Neural cell (in vitro differentiated cells): ENCODE data around the gene COX14. TPM values are rescaled to one million over a fixed set of nuclear protein-coding genes. Genes with fewer than 3 reads are reported as not detected.

ENCODE experiments used
- polyA plus RNA-seq: library from polyadenylated mRNA; depleted of rRNA; stranded (reverse); fragments of >200 nt; gene quantifications from 2 replicates; pipeline ENCODE4 v1.2.3, GENCODE V29; 2014

COX14 gene
- polyA plus RNA-seq, 1 donor from 2014 or later, result 79.3 TPM

Other genes starting within 250 kb of the COX14 start
- gene FAIM2, start 208.3 kb upstream of the COX14 start, polyA plus RNA-seq, result 4.0 and 5.3 TPM in 2 replicates
- not detected in 2 replicates for gene AQP2, start 161.5 kb upstream of the COX14 start, polyA plus RNA-seq
- not detected in 2 replicates for gene AQP5, start 150.4 kb upstream of the COX14 start, polyA plus RNA-seq
- not detected in 2 replicates for gene AQP6, start 139.3 kb upstream of the COX14 start, polyA plus RNA-seq
- 16.2 and 18.3 TPM in 2 replicates for gene RACGAP1, start 86.7 kb upstream of the COX14 start, polyA plus RNA-seq
- 8.0 and 9.1 TPM in 2 replicates for gene ASIC1, start 54.6 kb upstream of the COX14 start, polyA plus RNA-seq
- 90.9 and 117 TPM in 2 replicates for gene SMARCD1, start 26.9 kb upstream of the COX14 start, polyA plus RNA-seq
- gene GPD1, start 8.2 kb upstream of the COX14 start, polyA plus RNA-seq, result 1.5 and 4.0 TPM in 2 replicates
- gene CERS5, start 55.1 kb downstream of the COX14 start, polyA plus RNA-seq, result 463 and 470 TPM in 2 replicates
- 4.4 and 7.6 TPM in 2 replicates for gene LIMA1, start 171.3 kb downstream of the COX14 start, polyA plus RNA-seq